Natural killer cell (primary cell): Measurements from ENCODE around the gene JAZF1. TPM values are rescaled to one million over a fixed set of nuclear protein-coding genes. Genes with fewer than 3 reads are reported as not detected.

Experiments used
- ATAC-seq, 3 donors: fragments of 150-1000 bp in 2 of 3; fragments of 200-7000 bp in 1 of 3; cut with Tn5 transposase; 1 replicate in 1 of 3; 2 replicates in 2 of 3; pipeline ENCODE4 v1.10.0; 2021; ENCODE audit warnings: mild to moderate bottlenecking in 2 of 3, moderate library complexity in 2 of 3
- DNase-seq, 2 donors: peaks; one replicate each; pipeline versions ENCODE4 v3.0.0 to v3.0.0-alpha.2; 2013 to 2021; ENCODE audit warnings: mixed read lengths in 1 of 2
- H3K27ac ChIP-seq: one replicate; pipeline ENCODE4 v1.5.1; 2013; ENCODE audit warnings: mild to moderate bottlenecking, low read length
- H3K27me3 ChIP-seq: one replicate; pipeline ENCODE4 v1.6.1; 2013; ENCODE audit warnings: low read length; ENCODE audit not compliant: control insufficient read depth, insufficient read depth
- H3K36me3 ChIP-seq: one replicate; pipeline ENCODE4 v1.6.1; 2013; ENCODE audit warnings: low read length; ENCODE audit not compliant: control insufficient read depth, insufficient read depth
- H3K4me1 ChIP-seq: one replicate; pipeline ENCODE4 v1.6.1; 2013; ENCODE audit warnings: low read length; ENCODE audit not compliant: control insufficient read depth, insufficient read depth
- H3K4me3 ChIP-seq: one replicate; pipeline ENCODE4 v1.5.1; 2013; ENCODE audit warnings: low read length
- H3K9me3 ChIP-seq: one replicate; pipeline ENCODE4 v1.6.1; 2013; ENCODE audit warnings: low read length; ENCODE audit not compliant: control insufficient read depth, insufficient read depth
- H3K27ac Mint-ChIP-seq, 2 donors: one replicate each; pipeline ENCODE4 v1.8.0; 2022; ENCODE audit warnings: mild to moderate bottlenecking in 2 of 2, mixed read lengths in 2 of 2, moderate library complexity in 1 of 2
- H3K27me3 Mint-ChIP-seq, 2 donors: one replicate each; pipeline ENCODE4 v1.8.0; 2022; ENCODE audit warnings: low read depth in 2 of 2, mixed read lengths in 2 of 2
- H3K36me3 Mint-ChIP-seq: one replicate; pipeline ENCODE4 v1.8.0; 2022; ENCODE audit warnings: mixed read lengths
- H3K4me1 Mint-ChIP-seq, 2 donors: one replicate each; pipeline ENCODE4 v1.8.0; 2022; ENCODE audit warnings: mixed read lengths in 2 of 2
- H3K4me3 Mint-ChIP-seq: one replicate; pipeline ENCODE4 v1.8.0; 2022; ENCODE audit warnings: mild to moderate bottlenecking, moderate library complexity, mixed read lengths
- H3K9me3 Mint-ChIP-seq, 2 donors: one replicate each; pipeline ENCODE4 v1.8.0; 2022; ENCODE audit warnings: mixed read lengths in 2 of 2
- WGBS: methylation state at CpG from one replicate; pipeline ENCODE4 v1.1.7; 2013; ENCODE audit warnings: missing lambda C conversion rate; ENCODE audit not compliant: insufficient coverage; 5-methylcytosine and 5-hydroxymethylcytosine counted together
- intact Hi-C: fragments of 100-400 bp; cut with micrococcal nuclease; formaldehyde crosslinking; loops from one replicate; pipeline ENCODE4 v1.14.2; 2022
- total RNA-seq, 4 donors: library from RNA; stranded (reverse); fragments of 120-200 nt in 1 of 4; gene quantifications; one replicate each; pipeline versions ENCODE4 v1.2.3 to v1.2.4, GENCODE V29; 2013 to 2022
- TF ChIP-seq, protein P1 (sequence below): fragments of 200-600 bp; IDR thresholded peaks from one replicate; pipeline ENCODE4 v1.8.0; 2022; ENCODE audit warnings: antibody characterized with exemption

JAZF1 gene
- total RNA-seq, 3 donors from 2014 or later (not counting 1 experiment from before 2014, with no cell fraction given): 82.5 to 89.7 (median 87.6) TPM

DNA sequence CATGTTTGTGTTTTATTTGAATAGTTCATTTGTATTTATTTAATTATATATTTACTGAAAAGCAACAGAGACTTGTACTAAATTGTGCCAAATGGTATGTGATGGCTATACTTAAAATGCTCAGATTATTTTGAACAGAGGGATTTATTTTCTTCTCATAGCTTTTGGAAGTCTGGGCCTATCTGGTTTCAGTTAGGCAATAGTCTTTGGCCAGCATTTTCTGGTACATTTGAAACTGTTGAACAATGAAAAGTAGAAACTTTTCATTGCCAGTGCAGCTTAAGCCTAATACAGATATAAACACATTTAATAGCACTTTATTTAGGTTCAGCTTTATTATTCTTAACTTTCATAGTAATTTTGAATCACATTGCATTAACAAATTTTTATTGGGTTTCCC, 252.6 kb downstream of the JAZF1 start:
- intact Hi-C loops: no loop called here

DNA sequence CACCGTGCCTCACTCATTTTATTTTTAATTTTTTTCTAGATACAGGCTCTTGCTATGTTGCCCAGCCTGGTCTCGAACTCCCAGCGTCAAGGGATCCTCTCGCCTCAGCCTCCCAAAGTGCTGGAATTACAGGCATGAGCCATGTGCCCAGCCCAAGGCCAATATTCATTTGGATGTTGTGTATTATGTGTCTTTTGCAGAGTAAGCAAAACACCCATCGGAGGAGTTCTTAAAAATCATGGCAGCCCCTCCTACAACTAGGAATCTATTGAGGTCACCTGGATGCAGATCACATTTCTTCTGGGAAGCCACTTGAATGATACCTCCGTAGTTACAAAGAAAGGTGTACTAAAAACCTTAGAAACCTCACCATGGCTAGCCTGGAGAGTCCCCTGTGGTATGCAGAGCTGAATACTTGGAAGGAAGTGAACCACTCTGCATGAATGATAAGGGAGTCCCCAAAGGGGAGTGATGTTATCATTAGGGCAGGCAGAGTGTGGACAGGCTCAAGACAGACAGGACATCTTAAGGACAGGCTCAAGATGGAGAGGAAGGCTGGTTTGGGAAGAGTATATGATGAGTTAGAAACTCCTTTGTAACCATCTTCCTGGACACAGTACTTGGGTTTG, 254.9 kb downstream of the JAZF1 start:
- intact Hi-C loops: no loop called here
- WGBS: 89% methylated on average over 6 of the region's 6 CpGs
- Mint-ChIP-seq H3K27ac (peak overlapping the region; percentile 43 to 56), H3K9me3 (no peaks in the 10 kb centered on the region), H3K27me3 (no peaks in the 10 kb centered on the region), H3K4me3 (no peak overlapping the region), H3K4me1 (peaks cover 41 to 45% of the 10 kb centered on the region in 2 donors), H3K36me3 (no peaks in the 10 kb centered on the region)
- Histone ChIP-seq H3K4me1 (no peaks in the 10 kb centered on the region), H3K27me3 (no peaks in the 10 kb centered on the region), H3K36me3 (no peaks in the 10 kb centered on the region), H3K27ac (no peak overlapping the region), H3K9me3 (no peaks in the 10 kb centered on the region), H3K4me3 (no peak overlapping the region)
- DNase-seq: no peak
- TF ChIP-seq, protein P1, sequence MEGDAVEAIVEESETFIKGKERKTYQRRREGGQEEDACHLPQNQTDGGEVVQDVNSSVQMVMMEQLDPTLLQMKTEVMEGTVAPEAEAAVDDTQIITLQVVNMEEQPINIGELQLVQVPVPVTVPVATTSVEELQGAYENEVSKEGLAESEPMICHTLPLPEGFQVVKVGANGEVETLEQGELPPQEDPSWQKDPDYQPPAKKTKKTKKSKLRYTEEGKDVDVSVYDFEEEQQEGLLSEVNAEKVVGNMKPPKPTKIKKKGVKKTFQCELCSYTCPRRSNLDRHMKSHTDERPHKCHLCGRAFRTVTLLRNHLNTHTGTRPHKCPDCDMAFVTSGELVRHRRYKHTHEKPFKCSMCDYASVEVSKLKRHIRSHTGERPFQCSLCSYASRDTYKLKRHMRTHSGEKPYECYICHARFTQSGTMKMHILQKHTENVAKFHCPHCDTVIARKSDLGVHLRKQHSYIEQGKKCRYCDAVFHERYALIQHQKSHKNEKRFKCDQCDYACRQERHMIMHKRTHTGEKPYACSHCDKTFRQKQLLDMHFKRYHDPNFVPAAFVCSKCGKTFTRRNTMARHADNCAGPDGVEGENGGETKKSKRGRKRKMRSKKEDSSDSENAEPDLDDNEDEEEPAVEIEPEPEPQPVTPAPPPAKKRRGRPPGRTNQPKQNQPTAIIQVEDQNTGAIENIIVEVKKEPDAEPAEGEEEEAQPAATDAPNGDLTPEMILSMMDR: no peak
- no peak for ATAC-seq

More for the DNA sequence above, 252.6 kb downstream of the JAZF1 start:
- no peak for DNase-seq
- Histone ChIP-seq H3K27ac (no peak overlapping the region), H3K27me3 (no peaks in the 10 kb centered on the region), H3K4me1 (no peaks in the 10 kb centered on the region), H3K9me3 (no peaks in the 10 kb centered on the region), H3K4me3 (no peak overlapping the region), H3K36me3 (no peaks in the 10 kb centered on the region)
- no peak for ATAC-seq
- TF ChIP-seq, protein P1: no peak
- Mint-ChIP-seq H3K4me1 (peaks cover 48 to 56% of the 10 kb centered on the region in 2 donors), H3K36me3 (no peaks in the 10 kb centered on the region), H3K27me3 (no peaks in the 10 kb centered on the region), H3K4me3 (no peak overlapping the region), H3K27ac (no peak overlapping the region), H3K9me3 (no peaks in the 10 kb centered on the region)

DNA sequence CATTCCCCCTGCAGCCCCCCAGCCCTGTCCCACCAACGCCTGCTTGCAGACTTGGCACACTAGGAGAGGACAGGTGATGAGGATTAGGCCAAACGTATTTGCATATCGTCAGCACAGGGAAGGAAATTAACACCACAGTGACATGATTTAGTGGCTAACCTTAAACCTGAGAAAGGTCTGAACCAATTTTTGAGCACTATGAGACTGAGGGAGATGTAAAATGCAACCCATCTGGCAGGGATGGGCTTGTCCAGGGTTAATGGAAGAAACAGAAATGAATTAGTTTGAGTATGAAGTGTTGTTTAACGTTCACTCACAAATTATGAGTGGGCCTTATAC, 257.0 kb downstream of the JAZF1 start:
- no peaks in the 10 kb centered on the region for H3K36me3 Mint-ChIP-seq
- H3K27ac Mint-ChIP-seq: peak overlapping the region in 1 of 2 donors; percentile 67
- Histone ChIP-seq H3K9me3 (no peaks in the 10 kb centered on the region), H3K27me3 (no peaks in the 10 kb centered on the region), H3K27ac (no peak overlapping the region), H3K4me3 (no peak overlapping the region), H3K36me3 (no peaks in the 10 kb centered on the region), H3K4me1 (no peaks in the 10 kb centered on the region)
- H3K4me1 Mint-ChIP-seq: peaks cover 35 to 40% of the 10 kb centered on the region in 2 donors
- H3K4me3 Mint-ChIP-seq: no peak overlapping the region
- ATAC-seq (no peak), DNase-seq (no peak)
- H3K27me3 Mint-ChIP-seq: no peaks in the 10 kb centered on the region
- TF ChIP-seq, protein P1: no peak
- intact Hi-C loops: no loop called here
- H3K9me3 Mint-ChIP-seq: no peaks in the 10 kb centered on the region
- WGBS: 70% methylated on average over 4 of the region's 4 CpGs
